CD14-positive monocyte (primary cell): ENCODE data around the gene CLCN2. TPM values are rescaled to one million over a fixed set of nuclear protein-coding genes. Genes with fewer than 3 reads are reported as not detected.

Experiments used
- DNase-seq, 3 donors: peaks; one replicate each; pipeline ENCODE4 v3.0.0-alpha.2; 2011 to 2022
- H2AFZ ChIP-seq: 2 replicates; pipeline ENCODE4 v1.6.0; 2012; ENCODE audit warnings: mild to moderate bottlenecking, low read depth, low read length, inconsistent platforms; ENCODE audit not compliant: insufficient read depth, poor library complexity, severe bottlenecking
- H3K27ac ChIP-seq, 2 donors: 1 replicate in 1 of 2; 2 replicates in 1 of 2; pipeline ENCODE4 v1.5.1; 2012 to 2013; ENCODE audit warnings: low read length in 2 of 2, control low read depth in 1 of 2, inconsistent platforms in 1 of 2, low read depth in 1 of 2, mild to moderate bottlenecking in 1 of 2
- H3K27me3 ChIP-seq, 2 donors: one replicate each; pipeline versions ENCODE4 v1.6.0 to v1.6.1; 2011 to 2013; ENCODE audit warnings: low read length in 2 of 2; ENCODE audit not compliant: control insufficient read depth in 2 of 2, insufficient read depth in 2 of 2
- H3K36me3 ChIP-seq, 2 donors: replicated peaks in 1 of 2; 1 replicate in 1 of 2; 2 replicates in 1 of 2; pipeline versions ENCODE4 v1.5.1 to v1.6.1; 2012 to 2013; ENCODE audit warnings: low read length in 2 of 2, control low read depth in 1 of 2, inconsistent platforms in 1 of 2, mild to moderate bottlenecking in 1 of 2; ENCODE audit not compliant: insufficient read depth in 2 of 2, control insufficient read depth in 1 of 2
- H3K4me1 ChIP-seq, 2 donors: 1 replicate in 1 of 2; 2 replicates in 1 of 2; pipeline versions ENCODE4 v1.5.1 to v1.6.1; 2012 to 2013; ENCODE audit warnings: low read length in 2 of 2, control low read depth in 1 of 2, inconsistent platforms in 1 of 2, mild to moderate bottlenecking in 1 of 2, moderate library complexity in 1 of 2; ENCODE audit not compliant: insufficient read depth in 2 of 2, control insufficient read depth in 1 of 2
- H3K4me2 ChIP-seq: replicated peaks from 2 replicates; pipeline ENCODE3; 2012; ENCODE audit warnings: low read length, moderate library complexity, mild to moderate bottlenecking; ENCODE audit not compliant: poor library complexity, severe bottlenecking; ENCODE audit errors: extremely low read depth
- H3K4me3 ChIP-seq, 3 experiments: fragments of 200-600 bp in 1 of 3; sonication (generic) in 1 of 3; replicated peaks in 1 of 3; 1 replicate in 2 of 3; 2 replicates in 1 of 3; pipeline ENCODE4 v1.5.1; 2011 to 2013; ENCODE audit warnings: low read length in 3 of 3, mild to moderate bottlenecking in 3 of 3, control low read depth in 2 of 3, low read depth in 2 of 3, inconsistent platforms in 1 of 3, moderate library complexity in 1 of 3
- H3K79me2 ChIP-seq: 2 replicates; pipeline ENCODE4 v1.6.0; 2012; ENCODE audit warnings: mild to moderate bottlenecking, control low read depth, inconsistent platforms, low read length, moderate library complexity; ENCODE audit not compliant: insufficient read depth
- H3K9ac ChIP-seq: 2 replicates; pipeline ENCODE4 v1.6.0; 2017; ENCODE audit warnings: low read length, mild to moderate bottlenecking; ENCODE audit not compliant: insufficient read depth, poor library complexity, severe bottlenecking
- H3K9me3 ChIP-seq, 2 donors: replicated peaks in 1 of 2; 1 replicate in 1 of 2; 2 replicates in 1 of 2; pipeline versions ENCODE4 v1.5.1 to v1.6.1; 2012 to 2013; ENCODE audit warnings: low read length in 2 of 2, control low read depth in 1 of 2; ENCODE audit not compliant: control insufficient read depth in 1 of 2, insufficient read depth in 1 of 2
- H4K20me1 ChIP-seq: 2 replicates; pipeline ENCODE4 v1.6.0; 2012; ENCODE audit warnings: mild to moderate bottlenecking, low read length, control low read depth, moderate library complexity; ENCODE audit not compliant: insufficient read depth
- H3K27ac Mint-ChIP-seq, 7 donors: one replicate each; pipeline ENCODE4 v1.8.0; 2020; ENCODE audit warnings: mild to moderate bottlenecking in 7 of 7, mixed read lengths in 7 of 7, moderate library complexity in 6 of 7, inconsistent platforms in 2 of 7
- H3K27me3 Mint-ChIP-seq, 3 donors: one replicate each; pipeline ENCODE4 v1.8.0; 2021 to 2022; ENCODE audit warnings: low read depth in 3 of 3, mild to moderate bottlenecking in 3 of 3, mixed read lengths in 3 of 3, moderate library complexity in 3 of 3, inconsistent platforms in 1 of 3
- H3K36me3 Mint-ChIP-seq, 2 donors: one replicate each; pipeline ENCODE4 v1.8.0; 2020; ENCODE audit warnings: mixed read lengths in 2 of 2, inconsistent platforms in 1 of 2, mild to moderate bottlenecking in 1 of 2
- H3K4me1 Mint-ChIP-seq: one replicate; pipeline ENCODE4 v1.8.0; 2020; ENCODE audit warnings: mild to moderate bottlenecking, mixed read lengths
- H3K4me3 Mint-ChIP-seq, 2 donors: one replicate each; pipeline ENCODE4 v1.8.0; 2020; ENCODE audit warnings: mild to moderate bottlenecking in 2 of 2, mixed read lengths in 2 of 2, moderate library complexity in 1 of 2
- H3K9me3 Mint-ChIP-seq, 7 donors: one replicate each; pipeline ENCODE4 v1.8.0; 2020 to 2022; ENCODE audit warnings: mixed read lengths in 7 of 7, mild to moderate bottlenecking in 6 of 7, moderate library complexity in 6 of 7, inconsistent platforms in 2 of 7
- WGBS: methylation state at CpG from one replicate; pipeline ENCODE4 v1.1.5; 2013; ENCODE audit warnings: missing lambda C conversion rate; ENCODE audit not compliant: insufficient coverage; 5-methylcytosine and 5-hydroxymethylcytosine counted together
- intact Hi-C, 2 donors: fragments of 100-400 bp; cut with micrococcal nuclease; formaldehyde crosslinking; loops; one replicate each; pipeline versions ENCODE4 v1.15.0 to v1.15.1; 2023
- polyA plus RNA-seq, 3 donors: library from polyadenylated mRNA; depleted of rRNA in 1 of 3; unstranded in 2 of 3; stranded (reverse) in 1 of 3; fragments of 300-500 nt in 2 of 3; fragments of >200 nt in 1 of 3; fragmentation: Illumina TruSeq in 2 of 3; gene quantifications; 1 replicate in 2 of 3; 2 replicates in 1 of 3; pipeline ENCODE4 v1.2.3, GENCODE V29; 2012 to 2021
- TF ChIP-seq, protein P1 (sequence below): fragments of 200-600 bp; IDR thresholded peaks from one replicate; pipeline ENCODE4 v1.8.0; 2022; ENCODE audit warnings: antibody characterized with exemption, mild to moderate bottlenecking

Gene CLCN2
- polyA plus RNA-seq, 3 donors, result 0.16 to 2.7 TPM; not detected in 1

- Mint-ChIP-seq H3K36me3 (peaks cover 12 to 19% of the 10 kb centered on the region in 2 donors), H3K4me3 (no peak overlapping the region), H3K9me3 (no peaks in the 10 kb centered on the region), H3K27ac (no peak overlapping the region), H3K27me3 (peaks cover 0 to 3% (median 1%) of the 10 kb centered on the region in 3 donors), H3K4me1 (peaks cover 6% of the 10 kb centered on the region)
- DNase-seq, result no peak
- 100% methylated on average over 5 of the region's 10 CpGs for whole genome bisulfite sequencing
- TF ChIP-seq, protein P1, sequence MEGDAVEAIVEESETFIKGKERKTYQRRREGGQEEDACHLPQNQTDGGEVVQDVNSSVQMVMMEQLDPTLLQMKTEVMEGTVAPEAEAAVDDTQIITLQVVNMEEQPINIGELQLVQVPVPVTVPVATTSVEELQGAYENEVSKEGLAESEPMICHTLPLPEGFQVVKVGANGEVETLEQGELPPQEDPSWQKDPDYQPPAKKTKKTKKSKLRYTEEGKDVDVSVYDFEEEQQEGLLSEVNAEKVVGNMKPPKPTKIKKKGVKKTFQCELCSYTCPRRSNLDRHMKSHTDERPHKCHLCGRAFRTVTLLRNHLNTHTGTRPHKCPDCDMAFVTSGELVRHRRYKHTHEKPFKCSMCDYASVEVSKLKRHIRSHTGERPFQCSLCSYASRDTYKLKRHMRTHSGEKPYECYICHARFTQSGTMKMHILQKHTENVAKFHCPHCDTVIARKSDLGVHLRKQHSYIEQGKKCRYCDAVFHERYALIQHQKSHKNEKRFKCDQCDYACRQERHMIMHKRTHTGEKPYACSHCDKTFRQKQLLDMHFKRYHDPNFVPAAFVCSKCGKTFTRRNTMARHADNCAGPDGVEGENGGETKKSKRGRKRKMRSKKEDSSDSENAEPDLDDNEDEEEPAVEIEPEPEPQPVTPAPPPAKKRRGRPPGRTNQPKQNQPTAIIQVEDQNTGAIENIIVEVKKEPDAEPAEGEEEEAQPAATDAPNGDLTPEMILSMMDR, result no peak
- Histone ChIP-seq H3K9me3 (no peaks in the 10 kb centered on the region), H3K79me2 (no peaks in the 10 kb centered on the region), H3K9ac (no peak overlapping the region), H4K20me1 (no peaks in the 10 kb centered on the region), H3K4me3 (no peak overlapping the region), H3K36me3 (peaks cover 2 to 9% of the 10 kb centered on the region in 2 donors), H3K27me3 (no peaks in the 10 kb centered on the region), H2AFZ (no peak overlapping the region), H3K27ac (no peak overlapping the region), H3K4me2 (no peak overlapping the region), H3K4me1 (no peaks in the 10 kb centered on the region)
- intact Hi-C loops, result no loop called here
These were observed 11.6 kb downstream of the CLCN2 start for GRCh38 chr3:184349563-184350470.

DNA sequence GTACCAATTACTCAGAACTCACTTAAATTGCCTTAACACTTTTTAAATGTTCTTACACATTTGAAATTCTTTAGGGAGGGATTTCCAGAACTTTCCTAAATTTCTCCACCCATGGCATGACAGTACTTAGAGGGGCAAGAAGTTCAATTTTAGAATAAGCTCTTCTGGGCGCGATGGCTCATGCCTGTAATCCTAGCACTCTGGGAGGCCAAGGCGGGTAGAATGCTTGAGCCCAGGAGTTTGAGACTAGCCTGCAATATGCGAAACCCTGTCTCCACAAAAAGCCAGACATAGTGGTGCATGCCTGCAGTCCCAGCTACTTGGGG lies 13.4 kb downstream of the CLCN2 start:
- H4K20me1 ChIP-seq, result no peaks in the 10 kb centered on the region
- no peaks in the 10 kb centered on the region for H3K27me3 ChIP-seq
- H3K4me2 ChIP-seq, result no peak overlapping the region
- no peak overlapping the region for H2AFZ ChIP-seq
- 86% methylated on average over 1 of the region's 4 CpGs for WGBS
- DNase-seq, result no peak
- Mint-ChIP-seq H3K36me3 (peaks cover 25 to 37% of the 10 kb centered on the region in 2 donors), H3K27me3 (peaks cover 0 to 3% (median 1%) of the 10 kb centered on the region in 3 donors), H3K4me1 (peaks cover 6% of the 10 kb centered on the region), H3K4me3 (no peak overlapping the region), H3K9me3 (peaks cover 0 to 1% (median 0%) of the 10 kb centered on the region in 7 donors), H3K27ac (no peak overlapping the region)
- H3K4me1 ChIP-seq, result no peaks in the 10 kb centered on the region
- H3K4me3 ChIP-seq, result no peak overlapping the region
- H3K9me3 ChIP-seq, result no peaks in the 10 kb centered on the region
- H3K27ac ChIP-seq, result no peak overlapping the region
- no peak overlapping the region for H3K9ac ChIP-seq
- TF ChIP-seq, protein P1, result no peak
- peaks cover 15 to 25% of the 10 kb centered on the region in 2 donors for H3K36me3 ChIP-seq
- no peaks in the 10 kb centered on the region for H3K79me2 ChIP-seq
- intact Hi-C loops, result no loop called here
